ENCODE data around the gene ZNF3.

ZNF3 gene

DNA sequence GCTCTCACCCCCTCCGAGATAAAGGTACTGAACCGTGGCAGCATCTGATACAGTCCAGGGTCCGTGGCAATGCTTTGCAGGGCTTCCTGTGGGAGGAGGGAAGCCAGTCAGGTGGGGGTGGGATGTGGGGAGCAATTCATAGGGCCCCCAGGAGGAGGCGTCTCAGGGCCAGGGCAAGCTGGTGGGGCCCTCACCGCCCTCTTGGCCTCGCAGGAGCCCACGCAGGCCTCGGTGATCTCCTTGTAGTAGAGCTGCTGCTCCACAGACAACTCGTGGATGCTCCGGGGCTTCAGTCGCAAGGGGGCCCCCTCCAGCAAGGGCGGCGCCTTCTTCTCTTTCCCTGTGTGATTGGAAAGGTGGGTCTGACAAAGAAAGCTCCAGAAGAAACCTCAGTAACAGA is 30.4 kb upstream of the ZNF3 start:
- in situ Hi-C loops (cut with HindIII; ENCODE audit: low pct_ligation_motif_present, low pct_unique_long_range_greater_than_20kb, low sequenced_read_pairs) = no loop called here

DNA sequence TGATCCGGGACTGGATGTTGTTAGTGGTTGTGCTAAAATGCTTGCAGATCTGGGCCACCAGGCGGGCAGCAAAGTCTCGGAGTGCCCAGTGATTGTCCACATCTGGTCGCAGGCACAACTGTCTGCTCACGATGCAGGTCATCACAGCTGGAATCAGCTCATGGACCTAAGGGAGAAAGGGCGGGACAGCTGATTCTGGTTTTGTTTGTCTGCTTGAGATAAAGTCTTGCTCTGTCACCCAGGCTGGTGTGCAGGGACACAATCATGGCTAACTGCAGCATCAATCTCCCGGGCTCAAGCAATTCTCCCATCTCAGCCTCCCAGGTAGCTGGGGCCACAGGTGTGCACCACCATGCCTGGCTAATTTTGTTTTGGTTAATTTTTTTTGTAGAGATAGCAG is 29.6 kb upstream of the ZNF3 start:
- in situ Hi-C loops (cut with HindIII; ENCODE audit: low pct_ligation_motif_present, low pct_unique_long_range_greater_than_20kb, low sequenced_read_pairs) = no loop called here

More for the DNA sequence above, 30.4 kb upstream of the ZNF3 start:
- no peak for DNase-seq

DNA sequence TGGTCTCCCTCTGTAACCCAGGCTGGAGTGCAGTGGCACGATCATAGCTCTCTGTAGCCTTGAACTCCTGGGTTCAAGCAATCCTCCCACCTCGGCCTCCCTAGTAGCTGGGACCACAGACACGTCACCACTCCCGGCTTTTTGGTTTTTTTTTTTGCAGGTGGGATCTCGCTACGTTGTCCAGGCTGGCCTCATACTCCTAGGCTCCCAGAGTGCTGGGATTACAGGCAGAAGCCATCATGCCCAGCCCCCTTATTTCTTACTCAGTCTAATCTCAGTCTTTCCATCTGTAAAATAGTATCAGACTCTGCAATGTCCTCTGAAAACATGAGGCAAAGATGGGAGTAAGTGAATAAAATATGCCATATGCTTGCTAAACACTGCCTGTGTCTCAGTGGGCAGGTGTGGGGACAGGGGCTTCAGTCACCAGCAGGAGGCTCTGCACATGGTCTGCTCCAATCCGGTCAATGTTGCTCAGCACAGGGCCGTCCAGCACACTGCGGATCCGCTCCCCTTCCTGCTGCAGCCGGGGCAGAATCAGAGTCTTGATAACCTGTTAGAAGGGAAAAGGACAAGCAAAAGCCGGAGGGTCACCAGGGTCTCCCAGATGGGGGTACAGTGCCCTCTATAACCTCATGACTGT is 28.1 kb upstream of the ZNF3 start:
- DNase-seq = no peak

More for the DNA sequence above, 29.6 kb upstream of the ZNF3 start:
- DNase-seq = no peak

DNA sequence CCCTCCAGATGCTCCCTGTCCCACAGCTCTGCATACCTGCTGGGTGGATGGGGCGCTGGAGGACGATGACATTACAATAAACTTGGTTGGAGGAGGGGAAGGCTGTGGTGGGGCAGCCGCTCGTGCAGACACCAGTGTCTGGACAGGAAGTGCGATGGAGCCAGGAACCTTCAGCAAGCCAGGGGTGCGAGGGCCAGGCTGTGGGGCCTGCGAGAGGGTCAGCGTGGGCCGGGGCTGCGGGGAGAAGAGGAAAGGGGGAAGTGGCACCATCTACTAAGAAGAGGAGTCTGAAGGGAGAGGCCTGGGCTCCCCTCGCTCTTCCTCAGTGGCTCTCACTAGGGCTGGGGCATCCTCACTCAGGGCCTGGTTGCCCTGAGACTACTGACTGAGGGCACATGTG is 26.4 kb upstream of the ZNF3 start:
- no peak for DNase-seq
- in situ Hi-C loops (cut with HindIII; ENCODE audit: low pct_ligation_motif_present, low pct_unique_long_range_greater_than_20kb, low sequenced_read_pairs) = no loop called here

More for the DNA sequence above, 28.1 kb upstream of the ZNF3 start:
- in situ Hi-C loops (cut with HindIII; ENCODE audit: low pct_ligation_motif_present, low pct_unique_long_range_greater_than_20kb, low sequenced_read_pairs) = no loop called here

DNA sequence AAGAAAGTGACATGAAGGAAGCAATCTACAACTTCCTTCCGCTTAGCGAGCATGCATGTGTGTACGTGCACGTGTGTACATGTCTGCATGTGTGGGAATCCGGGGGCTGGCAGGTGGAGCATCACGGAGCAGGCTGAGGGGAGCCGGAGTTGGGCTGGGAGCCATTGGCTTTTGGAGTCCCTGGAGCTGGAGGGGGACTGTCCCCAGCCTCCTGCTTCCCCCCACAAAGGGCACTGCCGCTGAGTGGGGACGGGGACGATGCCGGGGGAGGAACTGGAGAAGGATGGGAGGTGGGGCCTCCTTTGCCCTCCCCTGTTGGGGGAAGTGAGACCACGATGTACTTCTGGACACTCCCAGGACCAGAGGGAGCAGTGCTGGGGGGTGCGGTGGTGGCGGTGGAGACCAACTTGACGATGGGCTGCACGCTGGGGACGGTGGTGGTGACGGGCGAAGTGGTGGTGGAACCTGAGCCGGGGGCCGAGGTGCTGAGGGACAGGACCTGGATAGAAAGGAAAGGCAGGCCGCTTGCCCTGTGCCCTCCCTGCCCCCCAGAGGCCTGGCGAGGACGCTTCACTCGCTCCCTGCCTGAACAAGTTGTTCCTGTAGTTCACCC is 25.7 kb upstream of the ZNF3 start:
- in situ Hi-C loops (cut with HindIII; ENCODE audit: low pct_ligation_motif_present, low pct_unique_long_range_greater_than_20kb, low sequenced_read_pairs) = no loop called here
- no peak for DNase-seq

DNA sequence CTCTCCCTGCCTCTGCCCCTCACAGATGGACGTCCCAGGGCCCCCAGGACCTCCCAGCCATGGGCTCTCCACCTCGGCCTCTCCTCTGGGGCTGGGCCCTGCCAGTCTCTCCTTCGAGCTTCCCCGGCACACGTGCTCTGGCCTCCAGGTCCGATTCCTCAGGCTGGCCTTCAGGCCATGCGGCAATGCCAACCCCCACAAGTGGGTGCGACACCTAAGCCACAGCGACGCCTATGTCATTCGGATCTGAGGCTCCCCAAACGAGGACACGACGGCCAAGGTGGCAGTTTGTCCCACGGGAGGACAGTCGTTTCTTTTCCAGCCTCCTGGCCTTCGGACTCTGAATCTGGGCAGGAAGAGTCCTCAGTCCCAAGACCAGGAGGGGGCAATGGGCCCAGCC is 25.1 kb upstream of the ZNF3 start:
- DNase-seq = no peak
- in situ Hi-C loops (cut with HindIII; ENCODE audit: low pct_ligation_motif_present, low pct_unique_long_range_greater_than_20kb, low sequenced_read_pairs) = no loop called here

DNA sequence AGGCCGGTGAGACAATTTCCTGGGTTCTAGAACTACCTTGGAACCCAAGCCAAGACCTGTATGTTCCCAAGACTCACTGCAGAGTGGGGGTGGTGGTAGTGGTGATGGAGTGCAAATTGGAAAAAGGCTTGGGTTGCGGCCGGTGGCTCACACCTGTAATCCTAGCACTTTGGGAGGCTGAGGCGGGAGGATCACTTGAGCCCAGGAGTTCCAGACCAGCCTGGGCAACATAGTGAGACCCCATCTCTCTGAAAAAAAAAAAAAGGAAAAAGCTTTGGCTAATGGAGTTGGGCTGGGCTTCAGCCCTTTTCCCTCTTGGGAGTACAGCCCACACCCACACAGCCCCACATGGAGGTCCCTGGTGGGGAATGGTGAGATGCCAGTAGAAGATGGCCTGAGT is 24.0 kb upstream of the ZNF3 start:
- in situ Hi-C loops (cut with HindIII; ENCODE audit: low pct_ligation_motif_present, low pct_unique_long_range_greater_than_20kb, low sequenced_read_pairs) = no loop called here
- DNase-seq = no peak

DNA sequence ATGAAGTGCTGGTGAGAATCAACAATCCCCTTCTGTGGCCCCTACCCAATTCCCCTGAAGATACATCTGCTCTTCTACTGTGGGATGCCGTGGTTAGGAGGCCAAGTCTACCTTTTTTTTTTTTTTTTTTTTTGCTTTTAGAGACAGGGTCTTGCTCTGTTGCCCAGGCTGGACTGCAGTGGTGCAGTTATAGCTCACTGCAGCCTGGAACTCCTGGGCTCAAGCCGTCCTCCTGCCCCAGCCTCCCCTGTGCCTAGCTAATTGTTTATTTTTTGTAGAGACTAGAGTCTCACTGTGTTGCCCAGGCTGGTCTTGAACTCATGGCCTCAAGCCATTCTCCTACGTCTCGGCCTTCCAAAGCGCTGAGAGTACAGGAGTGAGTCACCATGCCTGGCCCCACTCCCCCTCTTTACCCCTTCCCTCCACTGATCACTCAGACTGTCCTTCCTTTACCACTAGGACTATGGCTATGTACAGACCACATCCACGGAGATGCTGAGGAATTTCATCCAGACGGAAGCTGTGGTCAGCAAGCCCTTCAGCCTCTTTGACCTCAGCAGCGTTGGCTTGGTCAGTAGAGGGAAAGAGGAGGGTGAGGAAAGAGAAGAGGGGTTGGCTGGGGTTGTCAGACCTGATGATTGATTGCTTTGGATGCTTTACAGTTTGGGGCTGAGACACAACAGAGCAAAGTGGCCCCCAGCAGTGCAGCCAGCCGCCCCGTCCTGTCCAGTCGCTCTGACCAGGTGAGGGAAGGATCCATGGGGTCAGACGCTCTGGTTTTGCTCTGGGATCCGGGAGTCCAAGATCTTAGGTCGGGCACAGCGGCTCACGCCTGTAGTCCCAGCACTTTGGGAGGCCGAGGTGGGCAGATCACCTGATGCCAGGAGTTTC is 21.7 kb upstream of the ZNF3 start:
- DNase-seq = peak; percentile 32
- in situ Hi-C loops (cut with HindIII; ENCODE audit: low pct_ligation_motif_present, low pct_unique_long_range_greater_than_20kb, low sequenced_read_pairs) = no loop called here

DNA sequence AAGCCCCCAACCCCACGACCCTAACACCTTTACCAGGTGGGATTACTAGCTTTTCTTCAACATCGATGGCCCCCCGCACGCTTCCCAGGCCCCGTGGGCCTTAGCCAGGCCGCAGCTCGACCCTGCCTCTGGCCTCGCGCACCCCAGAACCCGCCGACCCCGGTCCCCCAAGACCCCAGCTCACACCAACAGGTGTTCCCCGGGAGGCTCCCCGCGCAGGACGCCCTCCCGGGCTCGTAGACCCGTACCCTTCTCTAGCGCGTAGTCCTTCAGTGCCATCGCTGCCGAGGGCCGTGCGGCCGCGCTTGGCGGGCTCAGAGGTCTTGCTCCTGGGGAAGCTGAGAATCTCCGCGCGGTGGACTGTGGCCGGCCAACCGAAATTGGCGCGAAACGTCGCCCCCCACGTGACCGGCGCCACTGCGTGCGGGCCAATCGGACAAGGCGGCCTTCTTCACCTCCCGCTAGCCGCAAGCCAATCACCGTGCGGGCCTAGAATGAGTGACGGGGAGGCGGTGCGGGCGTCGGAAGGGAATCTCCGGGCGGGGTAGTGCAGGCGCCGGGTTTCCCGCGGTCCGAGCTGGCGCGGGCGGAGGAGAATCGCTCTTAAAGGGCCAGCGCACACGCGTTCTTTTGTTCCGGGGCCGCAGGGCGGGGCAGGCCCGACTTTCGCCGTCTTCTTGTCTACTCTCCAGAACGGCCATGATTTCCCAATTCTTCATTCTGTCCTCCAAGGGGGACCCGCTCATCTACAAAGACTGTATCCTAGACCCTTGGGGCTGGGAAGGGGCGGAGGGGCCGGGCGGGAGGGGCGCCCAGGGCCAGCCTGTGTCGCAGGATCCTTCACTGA is 19.7 kb upstream of the ZNF3 start, which contains the start of the genes AP4M1 and MCM7:
AP4M1 (plus strand) TSS at position 628 of the 847 bp plus-strand sequence; CDS start at position 700, 72 bp downstream.
MCM7 (minus strand) TSS at position 382 of the 847 bp plus-strand sequence; CDS start at position 279, 103 bp downstream.
- in situ Hi-C loops (cut with HindIII; ENCODE audit: low pct_ligation_motif_present, low pct_unique_long_range_greater_than_20kb, low sequenced_read_pairs) = no loop called here

DNA sequence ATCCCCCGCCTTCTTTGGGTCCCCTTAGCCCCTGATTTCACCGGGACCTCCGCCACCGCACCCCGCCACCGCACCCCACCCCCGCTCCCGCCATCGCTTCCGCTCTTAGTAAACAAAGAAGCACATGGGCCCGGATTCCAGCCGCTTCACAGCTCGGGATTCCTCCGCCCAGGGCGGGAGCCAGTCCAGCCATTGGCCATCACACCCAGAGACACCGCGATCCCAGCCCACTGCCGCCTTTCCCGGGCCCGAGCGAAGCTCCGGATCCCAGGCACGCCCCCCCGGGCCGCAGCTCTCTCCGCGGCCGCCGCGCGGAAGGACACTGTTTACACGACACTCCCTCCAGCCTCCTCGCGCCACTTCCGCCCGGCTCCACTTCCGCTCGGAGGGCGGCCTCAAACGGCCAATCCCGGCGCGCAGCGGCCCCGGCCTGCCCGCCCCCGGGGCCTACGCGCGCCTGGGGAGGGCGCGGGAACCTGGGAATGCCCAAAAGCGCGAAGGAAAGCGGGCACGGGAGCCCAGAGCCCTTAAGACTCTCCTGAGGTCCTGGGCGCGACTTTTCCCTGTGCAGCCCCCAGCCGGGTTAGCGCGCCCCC is 19.0 kb upstream of the ZNF3 start:
- DNase-seq = peak; percentile 99
- in situ Hi-C loops (cut with HindIII; ENCODE audit: low pct_ligation_motif_present, low pct_unique_long_range_greater_than_20kb, low sequenced_read_pairs) = no loop called here

More for the DNA sequence above, 19.7 kb upstream of the ZNF3 start, which contains the start of the genes AP4M1 and MCM7:
- DNase-seq = peak; percentile 100

DNA sequence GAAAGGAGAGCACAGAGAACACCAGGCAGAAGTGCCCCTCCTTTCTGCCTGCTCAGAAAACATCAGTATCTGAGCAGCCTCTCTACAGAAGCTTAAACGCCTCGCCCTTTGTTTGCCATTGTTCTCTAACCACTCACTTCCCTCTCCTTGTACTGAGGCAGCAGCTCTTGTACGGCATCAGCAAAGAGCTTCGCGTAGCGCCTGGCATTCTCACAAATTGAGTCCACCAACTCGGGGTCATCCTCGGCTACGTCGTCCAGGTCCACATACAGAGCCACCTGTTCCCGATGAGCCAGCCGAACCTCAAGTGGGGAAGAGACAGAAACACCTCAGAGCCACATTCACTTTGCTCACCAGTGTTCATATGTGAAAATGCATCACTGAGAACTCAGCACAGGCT is 17.9 kb upstream of the ZNF3 start:
- in situ Hi-C loops (cut with HindIII; ENCODE audit: low pct_ligation_motif_present, low pct_unique_long_range_greater_than_20kb, low sequenced_read_pairs) = no loop called here
- no peak for DNase-seq

DNA sequence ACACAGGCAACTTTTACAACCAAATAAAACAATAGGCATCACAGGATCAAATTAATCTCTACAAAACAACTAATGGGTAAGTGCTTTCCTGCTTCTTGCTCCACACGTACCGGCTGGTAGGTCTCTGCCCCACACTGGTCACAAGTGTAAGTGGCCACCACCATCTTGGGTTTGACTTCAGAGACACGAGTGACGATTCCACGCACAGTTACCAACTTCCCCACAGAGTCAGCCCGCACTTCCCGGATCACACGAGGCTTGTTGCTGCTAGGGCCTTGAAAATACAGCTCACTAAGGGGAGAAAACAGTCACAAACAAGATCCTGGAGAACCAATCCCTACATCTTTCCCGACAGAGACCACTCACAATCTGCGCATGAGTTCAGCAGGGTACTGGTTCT is 17.4 kb upstream of the ZNF3 start:
- in situ Hi-C loops (cut with HindIII; ENCODE audit: low pct_ligation_motif_present, low pct_unique_long_range_greater_than_20kb, low sequenced_read_pairs) = no loop called here
- no peak for DNase-seq

DNA sequence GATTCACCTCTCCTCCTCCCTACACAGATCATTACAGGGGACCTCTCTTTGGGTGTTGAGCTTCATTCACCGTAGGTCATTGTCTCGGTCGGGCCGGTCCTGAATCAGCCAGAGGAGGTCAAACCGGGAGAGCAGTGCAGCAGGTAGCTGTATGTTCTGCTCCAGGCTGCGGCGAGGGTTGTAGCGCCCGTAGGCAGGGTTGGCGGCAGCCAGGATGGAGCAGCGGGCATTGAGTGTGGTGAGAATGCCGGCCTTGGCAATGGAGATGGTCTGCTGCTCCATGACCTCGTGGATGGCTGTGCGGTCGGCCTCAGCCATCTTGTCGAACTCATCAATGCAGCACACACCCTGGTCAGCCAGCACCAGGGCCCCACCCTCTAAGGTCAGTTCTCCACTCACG is 14.2 kb upstream of the ZNF3 start:
- no peak for DNase-seq
- in situ Hi-C loops (cut with HindIII; ENCODE audit: low pct_ligation_motif_present, low pct_unique_long_range_greater_than_20kb, low sequenced_read_pairs) = no loop called here

DNA sequence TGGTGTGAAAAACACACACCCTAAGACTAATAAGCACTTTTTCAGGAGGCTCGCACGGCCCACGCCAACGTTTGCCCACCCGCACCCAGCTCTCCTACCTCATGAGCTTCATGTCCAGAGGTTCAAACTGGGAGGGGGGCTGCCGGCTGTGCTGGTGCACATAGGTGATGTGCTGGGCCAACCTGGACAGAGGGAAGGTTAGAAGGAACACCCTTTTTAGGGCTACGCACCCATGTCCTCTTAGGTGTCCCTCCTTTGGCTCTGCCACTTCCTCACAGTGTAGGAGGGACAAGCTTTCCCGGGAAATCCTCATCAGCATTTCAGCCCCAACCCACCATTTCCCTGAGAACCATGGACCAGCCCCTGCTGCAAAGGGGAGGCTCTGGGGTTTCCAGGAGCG is 13.8 kb upstream of the ZNF3 start:
- in situ Hi-C loops (cut with HindIII; ENCODE audit: low pct_ligation_motif_present, low pct_unique_long_range_greater_than_20kb, low sequenced_read_pairs) = no loop called here
- DNase-seq = no peak

DNA sequence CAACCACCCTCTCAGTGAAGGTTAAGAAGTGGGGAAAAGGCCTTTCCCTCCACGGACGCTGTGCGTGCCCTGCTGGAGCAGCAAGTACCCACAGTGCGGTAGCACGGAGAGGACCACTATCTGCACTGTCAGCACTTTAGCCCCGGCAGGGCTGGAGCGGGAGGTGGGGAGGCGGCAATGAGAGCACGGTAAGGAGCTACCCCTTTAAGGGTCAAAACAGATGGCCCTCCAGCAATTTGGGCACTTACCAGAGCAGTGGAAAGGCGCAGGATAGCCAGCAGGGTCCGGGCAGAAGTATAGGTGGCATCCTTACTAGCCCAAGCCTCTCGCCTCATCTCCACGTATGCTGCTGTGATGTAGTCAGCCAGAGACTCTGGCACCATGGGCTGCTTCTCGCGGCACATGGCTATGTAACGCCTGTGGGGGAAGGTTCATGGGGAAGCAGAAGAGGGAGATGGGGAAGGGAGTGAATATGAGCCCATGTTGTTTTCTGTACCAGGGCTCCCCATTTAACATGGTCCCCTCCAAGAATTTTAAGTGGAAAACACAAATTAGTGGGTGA is 12.5 kb upstream of the ZNF3 start:
- DNase-seq = no peak

DNA sequence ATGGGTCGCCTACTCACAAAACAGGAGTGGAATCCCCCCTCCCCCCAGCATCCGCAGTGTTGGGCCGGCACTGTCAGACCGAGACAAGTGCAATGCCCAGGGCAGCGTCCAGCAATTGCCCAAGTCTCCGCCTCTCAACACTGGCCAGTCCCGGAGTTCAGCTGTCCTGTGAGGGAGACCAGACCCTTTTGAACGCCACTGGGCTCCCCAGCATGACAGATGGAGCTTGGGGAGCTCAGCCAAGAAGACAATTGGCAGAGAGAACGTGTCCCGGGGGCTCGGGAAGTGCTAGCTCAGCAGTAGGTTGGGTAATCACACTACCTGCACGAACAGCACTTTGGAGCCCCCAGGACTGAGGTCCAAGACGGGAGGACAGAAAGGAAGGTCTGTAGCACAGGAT is 12.0 kb upstream of the ZNF3 start:
- DNase-seq = no peak
- in situ Hi-C loops (cut with HindIII; ENCODE audit: low pct_ligation_motif_present, low pct_unique_long_range_greater_than_20kb, low sequenced_read_pairs) = no loop called here

More for the DNA sequence above, 12.5 kb upstream of the ZNF3 start:
- in situ Hi-C loops (cut with HindIII; ENCODE audit: low pct_ligation_motif_present, low pct_unique_long_range_greater_than_20kb, low sequenced_read_pairs) = no loop called here

DNA sequence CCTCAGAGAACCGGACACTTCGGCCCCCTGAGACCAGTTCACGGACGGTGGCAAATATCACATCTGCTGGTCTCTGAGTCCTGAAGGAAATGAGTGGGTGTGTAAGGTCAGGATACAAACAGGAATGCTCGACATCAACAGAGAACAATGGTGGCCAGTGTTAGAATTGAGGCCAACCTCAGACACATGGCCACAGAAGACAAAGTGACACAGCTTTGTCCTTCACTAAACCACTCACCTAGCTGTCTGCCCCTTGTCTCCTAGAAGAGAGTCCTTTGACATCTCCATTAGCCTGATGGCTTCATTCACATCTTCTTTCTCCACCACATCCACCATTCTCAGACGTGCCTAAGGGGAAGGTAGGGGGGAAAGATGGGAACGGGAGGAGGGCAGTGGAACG is 11.5 kb upstream of the ZNF3 start:
- DNase-seq = no peak
- in situ Hi-C loops (cut with HindIII; ENCODE audit: low pct_ligation_motif_present, low pct_unique_long_range_greater_than_20kb, low sequenced_read_pairs) = no loop called here

Data from ACHN (cell line).